KOPT-K1 (cell line): ENCODE data around the gene GABRB1.

Experiments
- H3K27ac ChIP-seq: fragments of 200-600 bp; sonication (generic); 2 replicates; pipeline ENCODE4 v1.5.1; 2016; ENCODE audit warnings: antibody characterized with exemption, mild to moderate bottlenecking, low read depth, low read length; ENCODE audit not compliant: poor library complexity, severe bottlenecking
- H3K36me3 ChIP-seq: fragments of 200-600 bp; sonication (generic); 2 replicates; pipeline ENCODE4 v1.5.1; 2017; ENCODE audit warnings: antibody characterized with exemption, mild to moderate bottlenecking, low read length, moderate library complexity; ENCODE audit not compliant: insufficient read depth
- H3K9me3 ChIP-seq: fragments of 200-600 bp; sonication (generic); 2 replicates; pipeline ENCODE4 v1.5.1; 2017; ENCODE audit warnings: antibody characterized with exemption, low read length, mild to moderate bottlenecking; ENCODE audit not compliant: insufficient read depth, poor library complexity, severe bottlenecking

GABRB1 gene

GRCh38 chr4:47427935-47428334 is 396.6 kb downstream of the GABRB1 start:
- no peaks in the 10 kb centered on the region for H3K36me3 ChIP-seq
- no peaks in the 10 kb centered on the region for H3K9me3 ChIP-seq
- no peak overlapping the region for H3K27ac ChIP-seq

GRCh38 chr4:47432749-47433148 is 401.4 kb downstream of the GABRB1 start:
- Histone ChIP-seq H3K9me3 (no peaks in the 10 kb centered on the region), H3K27ac (no peak overlapping the region), H3K36me3 (no peaks in the 10 kb centered on the region)

- Histone ChIP-seq H3K36me3 (no peaks in the 10 kb centered on the region), H3K27ac (no peak overlapping the region), H3K9me3 (no peaks in the 10 kb centered on the region)
Measured at GRCh38 chr4:47434931-47435330, 403.6 kb downstream of the GABRB1 start.

DNA sequence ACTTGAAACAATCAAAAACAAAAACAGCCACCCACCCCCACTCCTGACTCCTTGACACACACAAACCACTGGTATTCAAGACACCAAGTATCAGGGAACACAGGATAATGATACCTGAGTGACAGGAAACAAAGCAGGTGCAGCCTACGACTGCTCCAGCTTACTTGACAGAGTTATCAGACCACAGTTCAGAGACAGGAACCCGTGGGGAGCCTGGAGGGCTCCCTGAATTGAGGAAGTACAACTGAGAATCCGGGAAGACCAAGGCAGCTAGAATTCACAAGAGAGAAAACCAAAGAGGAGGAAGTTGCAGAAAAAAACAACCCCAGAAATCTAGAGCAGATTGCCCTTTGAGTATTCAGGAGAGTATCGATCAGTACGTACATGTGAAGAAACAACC is 411.6 kb downstream of the GABRB1 start:
- Histone ChIP-seq H3K9me3 (no peaks in the 10 kb centered on the region), H3K27ac (no peak overlapping the region), H3K36me3 (no peaks in the 10 kb centered on the region)

DNA sequence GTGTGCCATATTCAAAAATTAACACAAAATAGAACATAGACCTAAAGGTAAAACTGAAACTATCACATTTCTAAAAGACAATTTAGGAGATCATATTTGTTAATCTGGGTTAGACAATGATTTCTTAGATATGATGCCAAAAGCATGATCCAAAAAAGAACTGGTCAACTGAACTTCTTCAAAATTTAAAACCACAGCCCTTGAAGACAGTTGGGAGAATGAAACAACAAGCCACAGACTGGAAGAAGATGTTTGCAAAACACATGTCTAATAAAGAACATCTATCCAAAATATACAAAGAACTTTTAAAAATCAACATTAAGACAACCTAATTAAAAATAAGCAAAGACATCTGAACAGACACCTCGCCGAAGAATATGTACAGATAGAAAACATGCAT is 412.7 kb downstream of the GABRB1 start:
- H3K9me3 ChIP-seq, result no peaks in the 10 kb centered on the region
- H3K36me3 ChIP-seq, result no peaks in the 10 kb centered on the region
- H3K27ac ChIP-seq, result no peak overlapping the region

- Histone ChIP-seq H3K9me3 (no peaks in the 10 kb centered on the region), H3K27ac (no peak overlapping the region), H3K36me3 (peaks cover 47% of the 10 kb centered on the region)
Measured at GRCh38 chr4:47451657-47452056, 420.3 kb downstream of the GABRB1 start.

DNA sequence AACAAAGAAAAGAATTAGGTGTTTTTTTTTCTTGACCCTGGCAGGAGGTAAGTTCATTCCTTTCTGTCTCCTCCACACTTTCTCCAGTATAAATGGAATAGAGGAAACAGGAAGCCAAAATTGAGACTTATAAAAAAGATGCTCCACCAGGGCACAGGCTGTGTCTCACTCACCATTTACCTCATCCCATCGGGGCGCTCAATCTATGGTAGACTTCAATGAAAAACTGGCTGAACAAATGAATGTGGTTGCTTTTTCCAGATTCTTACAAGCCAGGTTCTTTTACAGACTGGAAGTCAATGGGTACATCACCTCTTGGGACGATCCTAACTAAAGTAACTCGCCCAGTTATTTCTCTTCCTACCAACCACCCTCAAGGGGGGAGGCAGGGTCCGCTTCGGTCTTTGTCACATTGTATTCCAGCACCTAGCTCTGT is 431.4 kb downstream of the GABRB1 start:
- H3K36me3 ChIP-seq, result peaks cover 17% of the 10 kb centered on the region
- peak overlapping the region; percentile 73 for H3K27ac ChIP-seq
- no peaks in the 10 kb centered on the region for H3K9me3 ChIP-seq

DNA sequence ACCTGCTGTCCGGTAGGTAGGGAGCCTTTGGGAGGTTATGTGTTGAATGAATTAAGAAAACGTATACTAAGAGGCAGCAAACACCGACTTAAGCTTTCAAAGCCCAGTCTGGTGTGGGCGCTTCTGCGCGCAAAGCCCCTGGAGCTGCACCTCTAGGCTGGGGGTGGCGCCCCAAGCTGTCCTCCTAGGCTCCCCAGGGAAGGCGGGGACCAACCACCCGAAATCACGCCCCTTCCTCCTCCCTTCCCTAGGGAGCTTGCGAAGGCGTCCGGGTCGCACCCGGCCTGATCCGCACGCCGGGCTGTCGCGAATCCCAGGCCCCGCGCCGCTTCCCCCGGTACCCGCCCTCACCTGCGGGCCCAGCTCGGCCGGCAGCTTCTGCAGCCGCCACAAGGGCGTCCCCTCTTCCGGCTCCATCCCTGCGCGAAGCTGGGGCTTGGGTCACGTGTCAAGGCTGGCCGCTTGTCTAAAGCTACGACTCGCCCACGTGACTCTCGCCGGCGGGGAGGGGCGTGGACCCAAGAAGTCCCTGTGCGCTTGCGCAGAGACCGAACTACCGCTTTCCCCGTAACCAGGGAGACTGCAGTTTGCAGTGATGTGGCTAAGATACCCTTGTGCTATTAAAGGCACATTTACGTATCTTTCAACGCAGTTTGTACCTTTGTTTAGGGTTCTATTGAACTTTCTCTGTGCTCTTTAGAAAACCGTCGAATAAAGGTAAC is 432.0 kb downstream of the GABRB1 start, which contains the start of gene COMMD8:
Gene COMMD8 (minus strand): TSS at position 468 of the 722 bp plus-strand sequence. CDS start 51 bp downstream, at position 417.
- peaks cover 16% of the 10 kb centered on the region for H3K36me3 ChIP-seq
- H3K9me3 ChIP-seq, result no peaks in the 10 kb centered on the region
- H3K27ac ChIP-seq, result peak within 1 kb of the TSS; percentile 73

- Histone ChIP-seq H3K9me3 (no peaks in the 10 kb centered on the region), H3K27ac (no peak overlapping the region), H3K36me3 (no peaks in the 10 kb centered on the region)
Measured at GRCh38 chr4:47465004-47465403, 433.6 kb downstream of the GABRB1 start.

- Histone ChIP-seq H3K9me3 (no peaks in the 10 kb centered on the region), H3K36me3 (no peaks in the 10 kb centered on the region), H3K27ac (no peak overlapping the region)
Measured at GRCh38 chr4:47466056-47466785, 434.9 kb downstream of the GABRB1 start.

DNA sequence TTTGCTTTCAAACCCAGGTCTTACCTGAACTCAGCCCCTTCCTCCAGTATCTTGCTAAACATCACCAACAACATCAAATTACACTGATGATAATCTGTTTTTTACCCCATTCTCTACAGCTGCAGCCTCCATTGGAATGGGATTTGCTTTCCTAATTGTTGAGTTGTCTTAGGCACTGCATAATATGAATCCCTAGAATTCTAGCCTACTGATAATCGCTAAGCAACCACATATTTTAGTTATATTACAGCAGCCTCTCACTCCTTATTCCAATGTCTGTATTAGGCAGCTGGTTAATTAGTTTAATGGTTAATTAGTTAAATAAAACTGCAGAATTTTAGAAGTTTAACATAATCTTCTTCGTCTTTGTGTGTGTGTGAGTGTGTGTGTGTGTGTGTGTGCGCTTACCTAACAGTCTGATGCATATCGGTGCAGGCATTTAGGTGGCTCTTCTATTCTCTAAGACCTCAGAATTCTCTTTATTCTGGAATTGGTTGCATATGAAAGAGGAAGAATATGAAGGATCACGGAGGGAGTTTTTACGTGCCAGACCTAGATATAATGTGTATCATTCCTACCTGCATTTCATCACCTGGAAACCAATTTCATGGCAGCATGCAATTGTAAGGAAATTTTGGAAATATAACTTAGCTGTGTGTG is 437.5 kb downstream of the GABRB1 start:
- no peaks in the 10 kb centered on the region for H3K9me3 ChIP-seq
- no peak overlapping the region for H3K27ac ChIP-seq
- no peaks in the 10 kb centered on the region for H3K36me3 ChIP-seq

- H3K27ac ChIP-seq, result no peak overlapping the region
- H3K9me3 ChIP-seq, result no peaks in the 10 kb centered on the region
- H3K36me3 ChIP-seq, result no peaks in the 10 kb centered on the region
Measured at GRCh38 chr4:47469951-47470350, 438.6 kb downstream of the GABRB1 start.

DNA sequence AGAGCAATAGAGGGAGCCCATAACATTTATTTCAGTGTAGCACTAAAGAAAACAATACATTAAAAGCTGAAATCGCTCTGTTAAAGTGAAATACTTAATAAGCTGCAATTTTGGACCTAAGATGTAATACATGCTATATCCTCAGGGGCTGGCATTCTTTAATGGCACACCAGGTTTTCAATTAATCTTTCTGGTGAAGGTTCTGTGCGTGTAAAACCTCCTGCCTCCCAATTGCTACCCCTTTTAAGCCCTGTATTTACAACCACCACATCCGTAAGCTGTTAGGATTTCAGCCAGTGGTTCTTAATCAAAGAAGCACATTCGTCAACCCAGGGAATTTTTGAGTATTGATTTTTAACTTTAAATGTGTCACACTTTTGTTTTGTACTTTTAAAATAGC is 439.7 kb downstream of the GABRB1 start:
- Histone ChIP-seq H3K9me3 (no peaks in the 10 kb centered on the region), H3K36me3 (no peaks in the 10 kb centered on the region), H3K27ac (no peak overlapping the region)

- no peaks in the 10 kb centered on the region for H3K36me3 ChIP-seq
- no peak overlapping the region for H3K27ac ChIP-seq
- H3K9me3 ChIP-seq, result no peaks in the 10 kb centered on the region
Measured at GRCh38 chr4:47471591-47471990, 440.2 kb downstream of the GABRB1 start.

- Histone ChIP-seq H3K36me3 (no peaks in the 10 kb centered on the region), H3K9me3 (no peaks in the 10 kb centered on the region), H3K27ac (no peak overlapping the region)
Measured at GRCh38 chr4:47473141-47473750, 441.9 kb downstream of the GABRB1 start.
